Activated CD8-positive, alpha-beta memory T cell treated with anti-CD3 and anti-CD28 coated beads for 24 hours (primary cell): ENCODE measurements around the gene TBX18.

Experiments used
- DNase-seq: peaks from one replicate; pipeline ENCODE4 v3.0.0-alpha.2; 2020

The TBX18 gene

GRCh38 chr6:84743616-84744015, 20.8 kb downstream of the TBX18 start:
- no peak for DNase-seq

DNA sequence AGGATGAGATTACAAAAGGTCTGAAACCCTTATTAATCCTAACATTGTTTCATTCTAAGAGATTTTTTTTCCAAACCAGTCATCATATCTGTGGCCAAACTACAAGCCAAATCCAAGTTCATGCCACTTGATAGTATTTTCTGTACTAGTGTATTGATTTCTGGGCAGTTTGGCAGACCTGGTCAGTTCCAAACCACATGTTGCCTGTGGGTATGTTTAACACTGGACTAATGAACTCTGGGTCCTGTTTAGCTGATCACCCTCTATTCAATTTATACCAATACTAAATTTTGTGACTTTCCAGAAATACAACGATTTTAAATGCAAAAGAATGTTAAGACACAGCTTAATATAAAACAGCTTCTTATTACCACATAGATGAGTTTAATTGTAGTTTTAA, 24.0 kb downstream of the TBX18 start:
- no peak for DNase-seq

- no peak for DNase-seq
These were observed 24.6 kb downstream of the TBX18 start for GRCh38 chr6:84739866-84740208.

DNA sequence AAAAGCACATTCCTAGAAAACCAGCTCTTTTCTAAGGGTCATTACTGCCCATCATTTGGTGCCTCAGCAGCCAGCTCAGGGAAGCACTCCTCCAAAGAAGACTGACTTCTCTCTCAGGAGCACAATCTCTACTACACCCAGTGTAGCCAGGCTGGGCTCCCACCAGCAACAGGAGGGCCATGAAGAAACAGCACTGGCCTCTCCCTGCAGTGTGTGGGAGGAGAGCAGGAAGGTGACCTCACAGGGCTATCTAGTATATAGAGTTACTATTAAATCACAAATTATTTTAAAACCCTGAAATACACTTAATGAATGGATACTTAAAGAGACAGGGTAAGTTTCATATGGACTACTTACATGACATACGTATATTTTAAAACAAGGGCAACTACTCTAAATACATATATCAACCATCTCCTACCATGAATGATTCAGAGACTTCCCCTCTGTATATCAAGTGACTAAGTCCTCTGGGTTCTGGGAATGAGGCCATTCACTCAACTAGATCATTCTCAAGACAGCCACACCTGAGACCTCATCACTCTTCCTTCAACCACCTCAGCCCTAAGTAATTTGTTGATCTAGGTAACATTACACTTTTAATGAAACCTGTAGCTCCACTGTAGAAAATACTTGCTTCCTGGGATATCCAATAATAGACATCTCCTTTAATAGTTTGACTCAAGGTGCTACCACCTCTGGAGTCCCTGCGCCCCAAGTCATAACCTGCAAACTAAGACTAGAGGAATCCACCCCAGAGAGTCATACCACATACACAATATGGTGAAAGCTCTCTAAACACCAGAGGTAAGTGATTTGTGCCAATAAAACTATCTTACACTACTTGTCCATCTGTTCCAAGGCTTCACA, 25.2 kb downstream of the TBX18 start:
- no peak for DNase-seq

DNA sequence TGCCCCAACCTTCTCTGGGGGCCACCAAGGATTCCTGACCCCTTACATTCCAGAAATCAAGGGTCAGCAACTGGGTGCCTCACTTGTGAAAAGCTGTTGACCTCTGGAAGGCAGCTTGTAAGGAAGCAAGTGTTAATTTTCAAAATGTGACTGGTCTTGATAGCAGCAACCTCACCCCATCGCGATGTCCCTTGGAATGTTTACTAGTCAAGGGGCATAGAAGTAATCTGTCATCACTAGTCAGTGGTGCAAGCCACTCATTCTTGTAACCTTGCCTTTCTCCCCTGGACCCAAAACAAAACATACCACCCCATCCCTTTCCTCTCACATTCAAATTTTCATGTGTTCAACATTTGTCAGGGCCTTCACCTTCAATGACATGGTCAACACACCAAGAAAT, 30.5 kb downstream of the TBX18 start:
- DNase-seq: no peak

- DNase-seq: no peak
These were observed 32.5 kb downstream of the TBX18 start for GRCh38 chr6:84731901-84732300.

DNA sequence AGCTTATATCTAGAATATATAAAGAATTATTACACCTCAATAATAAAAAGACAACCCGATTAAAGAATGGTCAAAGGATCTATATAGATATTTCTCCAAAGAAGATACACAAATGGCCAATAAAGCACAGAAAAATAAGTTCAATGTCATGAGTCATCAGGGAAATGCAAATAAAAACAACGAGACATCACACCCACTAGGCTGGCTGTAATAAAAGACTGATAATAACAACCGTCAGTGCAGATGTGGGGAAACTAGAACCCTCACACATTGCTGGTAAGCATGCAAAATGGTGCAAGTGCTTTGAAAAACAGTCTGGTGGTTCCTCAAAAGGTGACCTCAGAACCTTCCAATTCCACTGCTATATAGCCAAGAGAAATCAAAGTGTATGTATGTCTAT, 33.0 kb downstream of the TBX18 start:
- DNase-seq: no peak

- no peak for DNase-seq
These were observed 35.8 kb downstream of the TBX18 start for GRCh38 chr6:84728602-84729001.

- no peak for DNase-seq
These were observed 45.2 kb downstream of the TBX18 start for GRCh38 chr6:84719152-84719551.

DNA sequence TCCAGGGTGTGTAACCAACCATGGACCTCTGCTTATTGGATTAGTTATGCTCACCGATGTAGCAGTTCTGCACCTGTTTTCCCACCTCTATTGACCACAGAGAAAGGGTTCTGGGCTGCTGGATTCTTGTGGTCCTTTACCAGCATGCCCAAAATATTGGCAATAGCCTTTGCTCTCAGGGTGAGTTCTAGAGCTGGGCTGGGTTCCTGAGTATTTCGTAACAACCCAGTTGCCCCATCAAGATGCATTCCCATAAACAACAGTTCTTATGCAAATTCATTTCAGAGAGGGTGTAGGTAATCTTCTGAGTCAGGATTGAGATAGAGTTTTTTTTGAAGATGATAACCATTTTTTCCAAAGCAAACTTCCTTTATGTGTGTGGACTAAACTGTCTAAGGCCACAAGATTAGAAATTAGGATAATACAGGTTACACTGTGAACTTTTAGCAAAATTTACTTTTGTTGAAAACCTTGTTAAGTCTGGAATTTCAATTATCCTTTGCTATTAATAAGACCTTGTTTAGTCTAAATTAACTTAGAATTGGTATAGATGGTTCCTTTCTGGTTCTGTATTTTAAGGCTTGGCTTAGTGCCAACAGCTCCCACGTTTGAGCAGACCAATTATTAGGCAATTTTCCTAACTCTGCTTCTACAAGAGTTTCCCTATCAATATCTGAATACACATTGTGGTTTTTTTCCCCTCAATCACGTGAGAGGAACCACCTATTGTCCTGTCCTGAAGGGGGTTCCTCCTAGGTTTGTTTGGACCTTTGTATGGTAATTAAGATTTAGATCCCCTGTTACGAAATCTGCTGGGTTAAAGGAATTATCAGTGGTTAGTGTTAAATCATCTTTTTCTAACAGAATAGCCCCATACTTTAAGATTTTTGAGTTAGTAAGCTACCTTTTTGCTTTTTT, 46.1 kb downstream of the TBX18 start:
- DNase-seq: no peak

DNA sequence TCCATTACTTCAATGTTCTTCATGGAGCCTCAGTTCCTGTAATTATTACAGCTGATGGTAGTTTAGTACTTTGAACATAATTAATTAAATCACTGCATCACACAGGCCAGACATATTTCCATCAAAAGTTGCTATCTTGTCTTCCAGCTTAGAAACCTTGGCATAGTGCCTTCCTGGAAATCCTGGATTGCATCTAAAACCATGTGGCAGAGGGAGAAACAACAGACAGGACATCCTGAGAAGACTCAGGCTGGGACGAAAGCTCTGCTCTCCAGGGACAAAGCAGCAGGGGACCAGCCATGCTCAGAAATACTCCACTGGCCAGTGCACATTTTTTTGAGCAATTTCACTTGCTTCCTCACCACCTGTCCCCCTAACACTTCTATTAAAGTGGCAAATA, 55.3 kb downstream of the TBX18 start:
- DNase-seq: no peak

GRCh38 chr6:84707171-84707570, 57.2 kb downstream of the TBX18 start:
- no peak for DNase-seq

GRCh38 chr6:84696166-84696565, 68.2 kb downstream of the TBX18 start:
- no peak for DNase-seq

GRCh38 chr6:84691978-84692623, 72.3 kb downstream of the TBX18 start:
- DNase-seq: no peak

DNA sequence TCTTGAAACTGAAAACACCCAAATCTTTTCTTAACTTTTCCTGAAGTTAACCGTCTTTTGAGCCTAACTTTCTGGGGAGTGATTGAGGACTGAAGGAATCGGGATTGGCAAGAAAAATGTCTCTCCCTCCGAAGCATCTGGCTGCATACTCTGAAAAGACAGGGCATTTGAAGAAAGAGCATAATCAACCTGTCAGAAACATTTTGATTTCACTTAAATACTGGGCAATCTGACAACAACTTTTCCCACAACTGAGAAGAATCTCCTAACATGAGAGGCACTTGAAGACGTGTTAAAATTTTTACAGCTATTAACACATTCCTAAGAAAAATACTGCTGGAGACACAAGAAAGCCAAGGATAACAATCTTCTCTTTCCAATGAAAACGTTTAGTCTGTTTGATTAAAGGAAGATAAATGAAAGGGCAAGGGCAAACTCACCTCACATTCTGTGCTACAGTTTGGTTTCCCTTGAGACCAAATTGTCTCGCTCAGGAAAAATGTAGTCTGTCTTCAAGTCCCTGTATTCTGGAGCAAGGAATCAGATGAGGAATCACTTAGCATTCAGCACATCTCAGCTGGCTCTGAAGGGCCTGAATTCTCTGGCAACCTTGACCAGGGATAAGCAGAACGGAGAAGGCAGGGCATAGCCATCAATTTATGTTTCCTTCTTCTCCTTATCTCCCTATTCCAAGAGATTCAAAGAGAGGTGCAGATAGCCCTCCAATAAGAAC, 76.1 kb downstream of the TBX18 start:
- DNase-seq: no peak

GRCh38 chr6:84687431-84687830, 77.0 kb downstream of the TBX18 start:
- DNase-seq: no peak

- no peak for DNase-seq
These were observed 78.3 kb downstream of the TBX18 start for GRCh38 chr6:84685983-84686584.

GRCh38 chr6:84681693-84682326, 82.6 kb downstream of the TBX18 start:
- no peak for DNase-seq

GRCh38 chr6:84675651-84676050, 88.7 kb downstream of the TBX18 start:
- no peak for DNase-seq

GRCh38 chr6:84674395-84674794, 90.0 kb downstream of the TBX18 start:
- no peak for DNase-seq

GRCh38 chr6:84671183-84671582, 93.2 kb downstream of the TBX18 start:
- DNase-seq: no peak

GRCh38 chr6:84669945-84670344, 94.5 kb downstream of the TBX18 start:
- no peak for DNase-seq
